Adrenal gland (tissue), 12 donors: ENCODE results near the gene PBX2. TPM values are rescaled to one million over a fixed set of nuclear protein-coding genes. Genes with fewer than 3 reads are reported as not detected.

Experiments used
- DNase-seq, 7 donors: peaks; one replicate each; pipeline ENCODE4 v3.0.0-alpha.2; 2019 to 2020
- H3K27ac ChIP-seq, 5 donors: fragments of 200-600 bp; sonication (generic) in 4 of 5; 1 replicate in 3 of 5; 2 replicates in 2 of 5; pipeline versions ENCODE4 v1.5.1 to v1.8.0; 2016 to 2020; ENCODE audit warnings: mild to moderate bottlenecking in 1 of 5
- H3K27me3 ChIP-seq: fragments of 200-600 bp; 2 replicates; pipeline ENCODE4 v1.8.0; 2021
- H3K36me3 ChIP-seq, 2 donors: fragments of 200-600 bp; replicated peaks in 1 of 2; 1 replicate in 1 of 2; 2 replicates in 1 of 2; pipeline versions ENCODE4 v1.5.1 to v1.8.0; 2018 to 2022
- H3K4me1 ChIP-seq, 2 donors: fragments of 200-600 bp; replicated peaks in 1 of 2; 1 replicate in 1 of 2; 2 replicates in 1 of 2; pipeline versions ENCODE4 v1.5.1 to v1.8.0; 2018 to 2021
- H3K4me3 ChIP-seq, 4 donors: fragments of 200-600 bp; sonication (generic) in 3 of 4; one replicate each; pipeline ENCODE4 v1.5.1; 2016 to 2018
- H3K9me3 ChIP-seq, 3 donors: fragments of 200-600 bp; sonication (generic) in 1 of 3; replicated peaks in 1 of 3; 1 replicate in 2 of 3; 2 replicates in 1 of 3; pipeline versions ENCODE4 v1.5.1 to v1.8.0; 2016 to 2021
- POLR2A ChIP-seq, 2 donors: fragments of 450-650 bp; IDR thresholded peaks; one replicate each; pipeline ENCODE4 v1.6.1; 2017; ENCODE audit warnings: antibody characterized with exemption in 2 of 2, mild to moderate bottlenecking in 2 of 2, moderate library complexity in 1 of 2
- WGBS, 4 donors: extraction: QIAGEN DNeasy Blood & Tissue Kit in 2 of 4; methylation state at CpG; one replicate each; pipeline versions ENCODE4 v1.1.5 to v1.1.7; 2013 to 2017; 5-methylcytosine and 5-hydroxymethylcytosine counted together
- intact Hi-C, 2 donors: fragments of 100-400 bp; cut with DNase I; formaldehyde crosslinking; loops; one replicate each; pipeline versions ENCODE4 v1.14.1 to v1.15.0; 2022 to 2023
- polyA plus RNA-seq, 3 donors: library from polyadenylated mRNA; stranded (reverse); fragments of 200-250 nt in 2 of 3; fragments of 350-450 nt in 1 of 3; fragmentation: Illumina TruSeq in 1 of 3; extraction: RNeasy Lipid Tissue Mini Kit (QIAGEN cat#74804) in 1 of 3; gene quantifications; one replicate each; pipeline ENCODE4 v1.2.3, GENCODE V29; 2013 to 2014
- total RNA-seq, 9 donors: library from RNA; depleted of rRNA in 4 of 9; stranded (reverse); fragments of >200 nt in 4 of 9; fragments of 120-200 nt in 1 of 9; fragmentation: NEBNext Ultra II Directional in 1 of 9; extraction: Animal tissue kit (Norgen Biotek cat#: 25700) in 1 of 9; gene quantifications; one replicate each; pipeline versions ENCODE4 v1.1.0 to v1.2.4, GENCODE V29; 2013 to 2023
- TF ChIP-seq, protein P1 (sequence below), 6 experiments: fragments of 450-650 bp in 4 of 6; fragments of 200-600 bp in 2 of 6; sonication (generic) in 1 of 6; IDR thresholded peaks; 1 replicate in 5 of 6; 2 replicates in 1 of 6; pipeline versions ENCODE4 v1.5.1 to v1.8.0; 2016 to 2021; ENCODE audit warnings: antibody characterized with exemption in 6 of 6, mild to moderate bottlenecking in 2 of 6, moderate library complexity in 1 of 6
- donor health status: healthy with polysubstance abuse.
- donor health status: Bipolar disorder and iron deficiency.
- donor health status: DM: yes; HTN: yes; CAD: no.
- donor health status: DM: no; HTN: no; CAD: no.
- donor health status: DM: no; HTN: no; CAD: no.
- donor health status: DM: yes; HTN: yes; CAD: no.

The PBX2 gene
- total and polyA plus RNA-seq, 12 donors = 34.4 to 211 (median 61.3) TPM

GRCh38 chr6:32166411-32167061 lies 23.5 kb downstream of the PBX2 start:
- no peak for DNase-seq
- Histone ChIP-seq H3K9me3 (no peaks in the 10 kb centered on the region), H3K27me3 (no peaks in the 10 kb centered on the region), H3K36me3 (peaks cover 0 to 47% of the 10 kb centered on the region in 2 donors), H3K4me1 (no peaks in the 10 kb centered on the region), H3K27ac (no peak overlapping the region), H3K4me3 (no peak overlapping the region)
- intact Hi-C loops = loop anchor here in 1 of 2 donors (10.0 kb wide), 1 partner anchor 52 kb away; no protein-coding TSS in a partner anchor
- WGBS, 4 donors = 83 to 87% (median 84%) methylated on average over 28 to 30 of the region's 30 CpGs
- TF ChIP-seq, protein P1, sequence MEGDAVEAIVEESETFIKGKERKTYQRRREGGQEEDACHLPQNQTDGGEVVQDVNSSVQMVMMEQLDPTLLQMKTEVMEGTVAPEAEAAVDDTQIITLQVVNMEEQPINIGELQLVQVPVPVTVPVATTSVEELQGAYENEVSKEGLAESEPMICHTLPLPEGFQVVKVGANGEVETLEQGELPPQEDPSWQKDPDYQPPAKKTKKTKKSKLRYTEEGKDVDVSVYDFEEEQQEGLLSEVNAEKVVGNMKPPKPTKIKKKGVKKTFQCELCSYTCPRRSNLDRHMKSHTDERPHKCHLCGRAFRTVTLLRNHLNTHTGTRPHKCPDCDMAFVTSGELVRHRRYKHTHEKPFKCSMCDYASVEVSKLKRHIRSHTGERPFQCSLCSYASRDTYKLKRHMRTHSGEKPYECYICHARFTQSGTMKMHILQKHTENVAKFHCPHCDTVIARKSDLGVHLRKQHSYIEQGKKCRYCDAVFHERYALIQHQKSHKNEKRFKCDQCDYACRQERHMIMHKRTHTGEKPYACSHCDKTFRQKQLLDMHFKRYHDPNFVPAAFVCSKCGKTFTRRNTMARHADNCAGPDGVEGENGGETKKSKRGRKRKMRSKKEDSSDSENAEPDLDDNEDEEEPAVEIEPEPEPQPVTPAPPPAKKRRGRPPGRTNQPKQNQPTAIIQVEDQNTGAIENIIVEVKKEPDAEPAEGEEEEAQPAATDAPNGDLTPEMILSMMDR (IDR thresholded peaks at IDR 0.05) = no peak
- no peak for TF ChIP-seq POLR2A (IDR thresholded peaks at IDR 0.05)

- Histone ChIP-seq H3K27ac (peak within 1 kb of the TSS in 1 of 5 donors; percentile 8), H3K4me3 (no peak within 1 kb of the TSS), H3K27me3 (no peaks in the 10 kb centered on the region), H3K36me3 (peaks cover 0 to 35% of the 10 kb centered on the region in 2 donors), H3K9me3 (no peaks in the 10 kb centered on the region), H3K4me1 (no peaks in the 10 kb centered on the region)
- intact Hi-C loops = loop anchor here in 1 of 2 donors (10.0 kb wide), 1 partner anchor 49 kb away; no protein-coding TSS in a partner anchor
- DNase-seq = no peak
- no peak for TF ChIP-seq POLR2A (IDR thresholded peaks at IDR 0.05)
- TF ChIP-seq, protein P1 (IDR thresholded peaks at IDR 0.05) = no peak
Observed at GRCh38 chr6:32164295-32164694, 25.7 kb downstream of the PBX2 start, which contains the start of gene EGFL8. Gene EGFL8 (plus strand): TSS chr6:32164595. CDS start chr6:32166166, 1,571 bp downstream.

DNA sequence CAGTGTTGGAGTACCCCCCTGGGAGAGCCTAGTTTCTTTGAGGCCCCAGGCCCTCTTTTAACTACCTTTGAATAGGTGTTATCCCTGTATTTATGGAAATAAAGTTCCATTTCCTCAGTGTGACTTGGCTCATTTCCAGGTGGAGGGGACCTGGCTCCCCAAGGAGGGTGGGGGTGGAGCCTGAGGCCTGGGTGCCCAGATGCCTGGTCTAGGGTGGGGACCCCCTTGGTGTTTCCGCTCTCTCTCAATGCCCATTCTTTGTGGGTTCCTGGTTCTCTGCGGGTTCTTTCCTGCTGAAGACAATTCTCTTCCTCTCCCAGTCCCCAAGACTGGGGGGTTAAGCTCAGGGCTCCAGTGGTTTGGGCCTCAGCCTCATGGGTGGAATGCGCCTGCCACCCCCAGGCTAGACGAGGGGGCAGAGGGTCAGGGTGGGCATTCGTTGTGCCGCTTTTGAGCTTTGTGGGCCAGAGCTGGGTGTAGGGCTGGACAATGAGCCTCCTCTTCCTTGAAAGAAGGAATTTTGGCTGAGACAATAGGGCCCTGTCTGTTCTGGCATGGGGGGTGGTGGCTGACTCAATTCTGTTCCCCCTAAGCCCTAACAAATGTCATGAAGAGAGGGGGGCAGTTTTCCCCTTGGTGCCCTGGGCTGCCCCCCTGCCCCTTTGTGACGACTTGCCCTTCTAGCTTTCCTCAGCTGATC lies 26.3 kb downstream of the PBX2 start:
- no peaks in the 10 kb centered on the region for H3K4me1 ChIP-seq
- WGBS, 4 donors = 82 to 90% (median 87%) methylated on average over 3 to 7 of the region's 7 CpGs

DNA sequence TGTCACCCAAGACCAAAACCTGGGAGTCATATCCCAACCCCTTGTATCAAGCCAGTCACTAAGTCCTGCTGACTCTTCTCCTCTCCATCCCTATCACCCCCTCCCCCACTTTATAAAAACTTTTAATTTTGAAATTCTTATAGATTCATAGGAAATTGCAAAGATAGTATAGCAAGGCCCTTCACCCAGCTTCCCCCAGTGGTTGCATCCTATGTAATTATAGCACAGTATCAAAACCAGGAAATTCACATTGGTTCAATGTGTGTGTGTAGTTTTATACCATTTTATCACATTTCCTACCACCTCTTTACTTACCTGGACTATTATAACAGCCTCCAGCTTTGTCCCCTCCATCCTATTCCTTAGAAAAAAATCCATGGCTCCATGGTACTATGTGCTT lies 31.9 kb downstream of the PBX2 start:
- intact Hi-C loops = loop anchor here in 1 of 2 donors (5.0 kb wide), 1 partner anchor 41 kb away; no protein-coding TSS in a partner anchor
- H3K27ac ChIP-seq = no peak overlapping the region
- TF ChIP-seq, protein P1 (IDR thresholded peaks at IDR 0.05) = no peak
- TF ChIP-seq POLR2A (IDR thresholded peaks at IDR 0.05) = no peak
- H3K27me3 ChIP-seq = no peaks in the 10 kb centered on the region
- no peak overlapping the region for H3K4me3 ChIP-seq
- peaks cover 9 to 10% of the 10 kb centered on the region in 2 donors for H3K4me1 ChIP-seq
- peaks cover 0 to 43% of the 10 kb centered on the region in 2 donors for H3K36me3 ChIP-seq
- no peak for DNase-seq
- H3K9me3 ChIP-seq = no peaks in the 10 kb centered on the region

More for the DNA sequence above, 26.3 kb downstream of the PBX2 start:
- H3K9me3 ChIP-seq = no peaks in the 10 kb centered on the region
- peak overlapping the region in 1 of 5 donors; percentile 8 for H3K27ac ChIP-seq
- intact Hi-C loops = loop anchor here in 1 of 2 donors (10.0 kb wide), 1 partner anchor 49 kb away; no protein-coding TSS in a partner anchor
- no peak for DNase-seq
- no peak overlapping the region for H3K4me3 ChIP-seq
- no peak for TF ChIP-seq POLR2A (IDR thresholded peaks at IDR 0.05)
- TF ChIP-seq, protein P1 (IDR thresholded peaks at IDR 0.05) = no peak
- no peaks in the 10 kb centered on the region for H3K27me3 ChIP-seq
- peaks cover 0 to 35% of the 10 kb centered on the region in 2 donors for H3K36me3 ChIP-seq
